Right atrium auricular region (tissue), 2 donors: Measurements from ENCODE around the gene TNFSF15. TPM values are rescaled to one million over a fixed set of nuclear protein-coding genes. Genes with fewer than 3 reads are reported as not detected.

Experiments
- DNase-seq: peaks from one replicate; pipeline ENCODE4 v3.0.0-alpha.2; 2019; ENCODE audit warnings: low spot score
- H3K27ac ChIP-seq, 2 donors: fragments of 200-600 bp; sonication (generic); 1 replicate in 1 of 2; 2 replicates in 1 of 2; pipeline ENCODE4 v1.5.1; 2016 to 2019
- H3K27me3 ChIP-seq, 2 donors: fragments of 200-600 bp; sonication (generic); one replicate each; pipeline versions ENCODE4 v1.5.1 to v1.6.0; 2017 to 2019
- H3K36me3 ChIP-seq: fragments of 200-600 bp; sonication (generic); one replicate; pipeline ENCODE4 v1.5.1; 2016
- H3K4me1 ChIP-seq, 2 donors: fragments of 200-600 bp; sonication (generic); one replicate each; pipeline versions ENCODE4 v1.5.1 to v1.6.0; 2017 to 2019
- H3K4me3 ChIP-seq, 2 donors: fragments of 200-600 bp; sonication (generic); 1 replicate in 1 of 2; 2 replicates in 1 of 2; pipeline ENCODE4 v1.5.1; 2017 to 2019; ENCODE audit warnings: mild to moderate bottlenecking in 1 of 2, moderate library complexity in 1 of 2
- H3K9me3 ChIP-seq, 2 donors: fragments of 200-600 bp; sonication (generic); one replicate each; pipeline ENCODE4 v1.5.1; 2019
- CTCF ChIP-seq, 2 donors: fragments of 200-600 bp; sonication (generic); IDR thresholded peaks; one replicate each; pipeline ENCODE4 v1.5.1; 2019; ENCODE audit warnings: antibody characterized with exemption in 2 of 2
- total RNA-seq, 2 donors: library from RNA; depleted of rRNA; stranded (reverse); fragments of >200 nt; gene quantifications; one replicate each; pipeline ENCODE4 v1.1.0, GENCODE V29; 2016

Gene TNFSF15
- total RNA-seq, 2 donors from 2014 or later = 0.16 TPM; not detected in 1

- DNase-seq = no peak
- H3K27me3 ChIP-seq = no peaks in the 10 kb centered on the region
Observed at GRCh38 chr9:114774524-114774923, 31.3 kb downstream of the TNFSF15 start.

DNA sequence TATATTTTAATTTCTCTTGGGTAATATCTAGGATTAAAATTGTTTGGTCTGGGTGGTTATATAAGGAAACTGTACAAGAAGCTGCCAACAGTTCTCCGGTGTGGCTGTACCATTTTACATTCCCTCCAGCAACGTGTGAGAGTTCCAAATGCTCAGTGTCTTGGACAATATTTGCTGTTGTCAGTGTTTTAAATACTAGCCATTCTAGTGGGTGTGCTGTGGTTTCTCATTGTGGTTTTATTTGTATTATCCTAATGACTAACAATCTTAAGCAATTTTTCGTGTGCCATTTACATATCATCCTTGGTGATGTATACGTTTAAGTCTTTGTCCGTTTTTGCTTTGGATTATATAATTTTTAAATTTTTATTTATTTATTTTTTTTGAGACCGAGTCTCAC lies 34.0 kb downstream of the TNFSF15 start:
- Histone ChIP-seq H3K27me3 (no peaks in the 10 kb centered on the region), H3K4me1 (no peaks in the 10 kb centered on the region), H3K27ac (no peak overlapping the region), H3K4me3 (no peak overlapping the region), H3K36me3 (no peaks in the 10 kb centered on the region), H3K9me3 (no peaks in the 10 kb centered on the region)
- no peak for DNase-seq
- TF ChIP-seq CTCF (IDR thresholded peaks at IDR 0.05) = no peak

More at GRCh38 chr9:114774524-114774923, 31.3 kb downstream of the TNFSF15 start:
- H3K27ac ChIP-seq = no peak overlapping the region
- H3K9me3 ChIP-seq = no peaks in the 10 kb centered on the region
- no peaks in the 10 kb centered on the region for H3K4me1 ChIP-seq
- H3K4me3 ChIP-seq = no peak overlapping the region
- no peak for TF ChIP-seq CTCF (IDR thresholded peaks at IDR 0.05)
- no peaks in the 10 kb centered on the region for H3K36me3 ChIP-seq

DNA sequence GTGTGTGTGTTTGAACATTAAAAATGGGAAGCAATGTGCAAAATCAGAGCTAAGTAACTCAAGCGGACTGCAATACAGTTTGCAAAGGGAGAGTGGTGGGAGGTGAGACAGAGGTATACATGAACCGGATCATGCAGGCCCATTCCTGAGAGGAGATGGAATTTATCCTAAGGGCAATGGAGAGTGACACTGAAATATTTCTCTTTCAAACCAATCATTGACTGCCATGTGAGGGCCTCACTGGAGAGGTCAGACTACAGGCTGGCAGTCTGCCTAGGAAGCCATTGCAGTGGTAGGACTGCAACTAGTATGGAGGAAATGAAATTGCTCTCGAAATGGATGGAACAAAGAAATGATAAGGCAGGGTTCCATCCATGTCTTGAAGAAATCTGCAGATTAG lies 34.8 kb downstream of the TNFSF15 start:
- Histone ChIP-seq H3K9me3 (no peaks in the 10 kb centered on the region), H3K4me1 (no peaks in the 10 kb centered on the region), H3K27me3 (no peaks in the 10 kb centered on the region), H3K36me3 (no peaks in the 10 kb centered on the region), H3K27ac (no peak overlapping the region), H3K4me3 (no peak overlapping the region)
- no peak for DNase-seq
- TF ChIP-seq CTCF (IDR thresholded peaks at IDR 0.05) = no peak

GRCh38 chr9:114769624-114770023 lies 36.2 kb downstream of the TNFSF15 start:
- no peaks in the 10 kb centered on the region for H3K27me3 ChIP-seq

GRCh38 chr9:114763220-114763619 lies 42.6 kb downstream of the TNFSF15 start:
- DNase-seq = no peak
- no peaks in the 10 kb centered on the region for H3K9me3 ChIP-seq
- TF ChIP-seq CTCF (IDR thresholded peaks at IDR 0.05) = no peak

More at GRCh38 chr9:114769624-114770023, 36.2 kb downstream of the TNFSF15 start:
- no peak overlapping the region for H3K27ac ChIP-seq
- no peak for TF ChIP-seq CTCF (IDR thresholded peaks at IDR 0.05)
- H3K9me3 ChIP-seq = no peaks in the 10 kb centered on the region
- H3K4me3 ChIP-seq = no peak overlapping the region
- H3K4me1 ChIP-seq = no peaks in the 10 kb centered on the region
- H3K36me3 ChIP-seq = no peaks in the 10 kb centered on the region
- DNase-seq = no peak

GRCh38 chr9:114761523-114761922 lies 44.3 kb downstream of the TNFSF15 start:
- no peak overlapping the region for H3K27ac ChIP-seq
- DNase-seq = no peak
- no peaks in the 10 kb centered on the region for H3K27me3 ChIP-seq
- no peak for TF ChIP-seq CTCF (IDR thresholded peaks at IDR 0.05)
- H3K4me3 ChIP-seq = no peak overlapping the region
- H3K4me1 ChIP-seq = no peaks in the 10 kb centered on the region
- H3K9me3 ChIP-seq = no peaks in the 10 kb centered on the region
- no peaks in the 10 kb centered on the region for H3K36me3 ChIP-seq

More at GRCh38 chr9:114763220-114763619, 42.6 kb downstream of the TNFSF15 start:
- H3K27me3 ChIP-seq = no peaks in the 10 kb centered on the region
- H3K36me3 ChIP-seq = no peaks in the 10 kb centered on the region
- no peak overlapping the region for H3K27ac ChIP-seq
- no peaks in the 10 kb centered on the region for H3K4me1 ChIP-seq
- no peak overlapping the region for H3K4me3 ChIP-seq
